HepG2 (cell line): Measurements from ENCODE around the gene GNA12.

Experiments used
- CHCHD3 ChIP-seq: sonication (generic); formaldehyde crosslinking; IDR thresholded peaks from 2 replicates; pipeline ENCODE4 v1.8.0; 2022; ENCODE audit warnings: mild to moderate bottlenecking, missing genetic modification reagents, moderate library complexity
- CREB1 ChIP-seq, 2 experiments: fragments of 450-650 bp in 1 of 2; IDR thresholded peaks; 2 replicates each; pipeline ENCODE4 v1.6.1; 2016 to 2017; ENCODE audit warnings: control low read depth in 1 of 2, mild to moderate bottlenecking in 1 of 2, missing compliant biosample characterization in 1 of 2, missing genetic modification characterization in 1 of 2
- CTCF ChIP-seq: sonication (generic); formaldehyde crosslinking; IDR thresholded peaks from 2 replicates; pipeline ENCODE4 v1.5.0; 2020; ENCODE audit warnings: mild to moderate bottlenecking, missing genetic modification reagents, moderate library complexity
- MYC ChIP-seq: sonication (generic); formaldehyde crosslinking; IDR thresholded peaks from 2 replicates; pipeline ENCODE4 v1.9.0; 2021; ENCODE audit warnings: missing genetic modification reagents, borderline replicate concordance
- POLR2A ChIP-seq, 2 experiments: IDR thresholded peaks; 2 replicates each; pipeline ENCODE4 v1.6.1; 2011; ENCODE audit warnings: low read depth in 2 of 2, low read length in 2 of 2, mild to moderate bottlenecking in 1 of 2, moderate library complexity in 1 of 2; ENCODE audit not compliant: insufficient read depth in 1 of 2
- RBM39 ChIP-seq: fragments of 200-400 bp; formaldehyde crosslinking; IDR thresholded peaks from one replicate; pipeline ENCODE4 v1.6.1; 2018; ENCODE audit warnings: antibody characterized with exemption, mild to moderate bottlenecking, low read depth, low read length; ENCODE audit not compliant: poor library complexity, severe bottlenecking
- REST ChIP-seq, 2 experiments: IDR thresholded peaks; 2 replicates each; pipeline ENCODE4 v1.6.1; 2011 to 2012; ENCODE audit warnings: low read length in 2 of 2, borderline replicate concordance in 1 of 2, low read depth in 1 of 2, mild to moderate bottlenecking in 1 of 2, moderate library complexity in 1 of 2
- SAFB2 ChIP-seq: sonication (generic); formaldehyde crosslinking; IDR thresholded peaks from 2 replicates; pipeline ENCODE4 v1.5.1; 2020; ENCODE audit warnings: missing genetic modification reagents, low read depth, mild to moderate bottlenecking, borderline replicate concordance
- ZNF331 ChIP-seq: sonication (generic); formaldehyde crosslinking; IDR thresholded peaks from 2 replicates; pipeline ENCODE4 v1.4.0; 2020; ENCODE audit warnings: missing genetic modification reagents
- ZNF558 ChIP-seq: sonication (generic); formaldehyde crosslinking; IDR thresholded peaks from 2 replicates; pipeline ENCODE4 v1.9.0; 2022; ENCODE audit warnings: mild to moderate bottlenecking, missing genetic modification reagents, borderline replicate concordance
- ZNF574 ChIP-seq: sonication (generic); formaldehyde crosslinking; IDR thresholded peaks from 2 replicates; pipeline ENCODE4 v1.4.0; 2020; ENCODE audit warnings: missing genetic modification reagents
- ZNF776 ChIP-seq: sonication (generic); formaldehyde crosslinking; IDR thresholded peaks from 2 replicates; pipeline ENCODE4 v1.4.0; 2020; ENCODE audit warnings: mild to moderate bottlenecking, missing genetic modification reagents

- TF ChIP-seq ZNF331 (CRISPR knock-in tag) (no peak), CHCHD3 (CRISPR knock-in tag) (no peak), CTCF (no peak), ZNF776 (CRISPR knock-in tag) (no peak), SAFB2 (CRISPR knock-in tag) (no peak), RBM39 (no peak), ZNF558 (CRISPR knock-in tag) (no peak), CREB1 (IDR thresholded peaks at IDR 0.05) (no peak), CREB1 (CRISPR knock-in tag; IDR thresholded peaks at IDR 0.05) (no peak), REST (IDR thresholded peaks at IDR 0.05; ENCODE audit: borderline replicate concordance in 1 of 2, low read depth in 1 of 2, low read length in 2 of 2) (no peak), MYC (CRISPR knock-in tag) (no peak), POLR2A (IDR thresholded peaks at IDR 0.05; ENCODE audit: insufficient read depth in 1 of 2, low read depth in 2 of 2, low read length in 2 of 2) (no peak), ZNF574 (CRISPR knock-in tag) (no peak)
Measured at GRCh38 chr7:2689343-2689847, 154.7 kb downstream of the GNA12 start.
